Fibroblast of skin of back (primary cell): ENCODE results near the gene NTNG2.

ENCODE experiments used
- DNase-seq: peaks from one replicate; pipeline ENCODE4 v3.0.0-alpha.2; 2013

NTNG2 gene

GRCh38 chr9:132207215-132207614, 45.4 kb downstream of the NTNG2 start:
- no peak for DNase-seq

DNA sequence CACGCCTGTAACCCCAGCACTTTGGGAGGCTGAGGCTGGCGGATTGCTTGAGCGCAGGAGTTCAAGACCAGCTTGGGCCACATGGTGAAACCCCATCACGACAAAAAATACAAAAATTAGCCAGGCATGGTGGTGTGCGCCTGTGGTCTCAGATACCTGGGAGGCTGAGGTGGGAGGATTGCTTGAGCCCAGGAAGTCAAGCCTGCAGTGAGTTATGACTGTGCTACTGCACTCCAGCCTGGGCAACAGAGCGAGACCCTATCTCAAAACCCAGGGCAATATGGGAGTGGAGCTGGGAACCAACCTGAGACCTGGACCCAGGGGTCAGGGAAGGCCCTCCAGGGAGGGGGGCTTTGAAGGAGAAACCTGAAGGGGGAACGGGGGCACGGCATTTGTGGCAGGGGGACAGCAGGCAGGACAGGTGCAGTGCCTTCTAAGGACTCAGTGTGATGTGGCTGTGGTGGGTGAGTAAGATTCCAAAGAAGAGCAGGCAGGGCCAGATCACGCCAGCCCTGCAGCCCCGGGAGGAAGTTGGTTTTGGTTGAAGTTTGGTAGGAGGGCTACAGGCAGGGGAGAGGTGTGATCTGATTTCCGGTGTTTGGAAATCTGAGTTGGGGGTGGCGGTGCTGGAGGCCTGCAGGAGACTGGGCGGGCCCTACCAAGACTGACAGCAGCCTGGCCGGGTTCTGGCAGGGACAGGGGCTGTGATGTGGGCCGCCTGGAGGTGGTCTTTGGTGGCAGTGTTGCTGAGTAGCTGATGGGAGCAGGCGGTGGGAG, 46.2 kb downstream of the NTNG2 start:
- no peak for DNase-seq

GRCh38 chr9:132209228-132209627, 47.4 kb downstream of the NTNG2 start:
- DNase-seq = no peak

DNA sequence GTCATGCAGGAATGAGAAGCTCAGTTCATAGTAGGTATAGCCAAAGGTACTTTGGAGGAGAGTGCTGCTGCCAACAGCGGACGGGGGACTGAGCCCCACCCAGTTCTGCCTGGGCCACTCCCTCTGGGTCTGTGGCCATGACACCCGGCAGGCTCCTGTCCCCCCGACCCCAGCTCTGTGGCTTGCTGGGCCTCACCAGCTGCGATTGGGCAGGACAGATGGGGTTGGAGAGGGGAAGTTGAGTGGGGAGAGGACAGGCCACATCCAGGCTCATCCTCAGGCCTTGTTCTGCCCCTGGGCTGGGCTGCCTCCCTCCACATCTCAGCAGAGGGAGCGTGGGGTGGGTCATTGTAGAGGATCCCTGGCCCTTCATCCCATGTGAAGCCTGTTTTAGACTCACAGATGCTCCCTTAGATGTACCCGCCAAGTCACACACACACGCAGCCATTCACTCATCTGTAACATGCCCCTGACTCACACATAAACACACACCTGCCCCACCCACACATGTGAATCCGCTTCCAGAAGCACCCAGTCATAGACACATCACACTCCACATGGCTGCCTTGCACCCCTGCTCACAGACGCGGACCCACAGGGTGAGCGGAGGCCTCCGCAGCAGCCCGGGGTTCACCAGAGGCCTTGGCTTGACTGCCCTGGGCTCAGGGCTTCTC, 48.8 kb downstream of the NTNG2 start:
- peak; percentile 15 for DNase-seq

- no peak for DNase-seq
These were observed 49.7 kb downstream of the NTNG2 start for GRCh38 chr9:132211570-132211969.

GRCh38 chr9:132214027-132214622, 52.3 kb downstream of the NTNG2 start:
- DNase-seq = peak; percentile 91

DNA sequence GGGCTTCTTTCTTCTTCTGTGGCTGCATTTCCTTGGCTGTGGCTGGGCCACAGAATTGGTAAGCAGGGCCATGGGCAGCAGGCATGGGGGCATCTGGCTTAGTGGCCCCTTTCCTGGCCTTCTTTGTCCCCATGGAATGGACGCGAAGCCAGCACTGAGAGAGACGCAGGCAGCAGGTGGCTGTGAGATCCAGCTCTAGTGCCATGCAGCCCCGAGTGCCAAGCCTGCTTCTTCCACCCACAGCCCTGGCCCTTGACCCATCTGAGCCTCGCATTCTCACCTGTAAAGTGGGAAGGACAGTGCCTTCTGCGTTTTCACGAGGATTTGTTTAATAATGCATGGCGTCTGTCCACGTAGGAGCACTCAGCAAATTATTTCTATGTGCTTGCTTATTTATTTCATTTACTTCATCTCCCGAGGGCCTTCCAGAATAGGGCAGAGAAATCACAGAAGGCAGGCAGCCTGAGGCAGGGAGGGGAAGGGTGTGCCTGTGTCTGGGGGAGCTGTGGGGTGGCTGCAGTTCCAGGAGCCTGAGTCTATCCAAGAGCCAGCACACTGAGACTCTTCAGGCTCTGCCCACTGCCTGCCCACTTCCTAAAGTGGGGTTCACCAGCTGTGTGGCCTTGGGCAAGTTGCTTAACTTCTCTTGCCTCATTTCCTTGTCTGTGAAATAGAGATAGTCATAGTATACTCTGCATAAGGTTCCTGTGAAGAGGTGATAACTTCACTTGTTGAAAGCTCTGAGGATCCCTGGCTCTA, 55.2 kb downstream of the NTNG2 start:
- DNase-seq = no peak

DNA sequence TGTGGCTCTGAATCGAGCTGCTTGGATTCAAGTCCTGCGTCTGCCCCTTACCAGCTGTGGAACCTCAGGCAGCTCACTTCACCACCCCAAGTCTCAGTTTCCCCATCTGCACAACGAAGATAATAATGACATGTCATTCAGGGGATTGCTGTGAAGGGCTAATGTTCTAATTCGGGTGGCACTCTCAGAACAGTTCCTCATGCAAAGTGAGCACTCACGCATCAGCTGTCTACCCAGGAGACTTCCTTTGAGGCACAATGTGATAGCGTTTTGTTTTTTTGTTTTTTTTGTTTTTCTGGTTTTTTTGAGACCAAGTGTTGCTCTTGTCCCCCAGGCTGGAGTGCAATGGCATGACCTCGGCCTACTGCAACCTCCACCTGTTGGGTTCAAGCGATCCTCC, 56.4 kb downstream of the NTNG2 start:
- no peak for DNase-seq

- DNase-seq = no peak
These were observed 60.1 kb downstream of the NTNG2 start for GRCh38 chr9:132221941-132222340.

DNA sequence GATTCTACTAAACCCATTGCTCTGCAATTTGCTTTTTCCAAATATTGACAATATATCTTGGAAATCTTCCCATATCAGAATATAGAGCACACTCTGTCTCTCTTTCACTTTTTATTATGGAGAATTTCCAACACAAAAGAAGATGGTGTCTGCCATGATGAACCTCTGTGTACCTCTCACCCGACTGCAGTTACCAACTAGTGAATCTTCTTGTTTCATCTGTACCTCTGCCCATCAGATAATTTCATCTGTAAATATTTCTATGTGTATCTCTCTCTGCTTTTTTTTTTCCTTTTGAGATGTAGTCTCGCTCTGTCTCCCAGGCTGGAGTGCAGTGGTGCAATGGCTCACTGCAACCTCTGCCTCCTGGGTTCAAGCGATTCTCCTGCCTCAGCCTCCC, 62.8 kb downstream of the NTNG2 start:
- DNase-seq = no peak

DNA sequence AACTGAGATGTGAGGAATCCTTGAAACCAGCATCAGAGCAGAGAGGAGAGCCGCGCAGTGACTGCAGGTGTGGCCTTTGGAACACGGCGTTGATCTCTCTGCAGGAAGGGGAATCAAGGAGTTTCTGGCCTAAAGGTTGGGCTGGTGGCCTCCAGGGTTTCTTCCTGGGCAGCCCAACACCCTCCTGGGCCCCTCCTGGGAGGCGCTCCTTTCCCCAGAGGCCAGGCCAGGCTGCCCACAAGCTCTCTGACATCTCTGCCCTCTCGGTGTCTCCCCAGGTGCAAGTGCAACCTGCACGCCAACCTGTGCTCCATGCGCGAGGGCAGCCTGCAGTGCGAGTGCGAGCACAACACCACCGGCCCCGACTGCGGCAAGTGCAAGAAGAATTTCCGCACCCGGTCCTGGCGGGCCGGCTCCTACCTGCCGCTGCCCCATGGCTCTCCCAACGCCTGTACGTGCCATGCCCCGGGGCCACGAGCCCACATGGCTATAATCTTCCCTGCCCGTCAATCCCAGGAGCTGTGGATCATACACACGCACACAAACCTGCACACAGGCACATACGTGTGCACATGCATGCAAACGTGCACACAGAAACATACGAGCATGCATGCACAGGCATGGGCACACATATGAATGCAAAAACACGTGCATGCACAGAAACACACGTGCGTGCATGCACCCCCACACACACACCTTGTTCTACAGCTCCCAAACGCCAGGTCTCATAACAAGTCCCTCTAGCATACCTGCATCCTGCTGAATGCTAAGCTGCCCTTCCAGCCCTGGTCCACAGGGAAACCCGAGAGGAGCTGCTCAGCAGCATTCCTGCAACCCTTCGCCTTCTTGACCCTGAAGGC, 64.9 kb downstream of the NTNG2 start:
- DNase-seq = no peak

DNA sequence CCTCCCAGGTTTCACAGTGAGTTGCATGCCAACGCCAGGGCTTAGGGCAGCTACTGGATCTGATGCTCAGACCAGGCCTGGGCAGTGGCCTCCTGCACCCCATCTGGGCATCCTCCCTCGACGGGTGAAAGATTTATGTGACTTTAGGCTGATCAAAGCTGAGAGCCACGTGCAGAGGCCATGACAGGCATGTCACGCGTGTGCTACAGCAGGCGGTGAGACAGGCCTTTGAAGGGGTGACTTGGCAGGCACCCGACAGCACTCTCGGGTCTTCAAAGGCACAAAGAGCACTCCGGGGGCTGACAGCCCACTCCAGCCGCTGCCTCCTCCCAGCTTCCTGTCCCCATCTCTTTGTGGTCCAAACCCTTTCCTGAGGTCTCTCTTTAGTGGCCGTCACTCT, 66.2 kb downstream of the NTNG2 start:
- no peak for DNase-seq

- DNase-seq = no peak
These were observed 68.7 kb downstream of the NTNG2 start for GRCh38 chr9:132230605-132231004.

DNA sequence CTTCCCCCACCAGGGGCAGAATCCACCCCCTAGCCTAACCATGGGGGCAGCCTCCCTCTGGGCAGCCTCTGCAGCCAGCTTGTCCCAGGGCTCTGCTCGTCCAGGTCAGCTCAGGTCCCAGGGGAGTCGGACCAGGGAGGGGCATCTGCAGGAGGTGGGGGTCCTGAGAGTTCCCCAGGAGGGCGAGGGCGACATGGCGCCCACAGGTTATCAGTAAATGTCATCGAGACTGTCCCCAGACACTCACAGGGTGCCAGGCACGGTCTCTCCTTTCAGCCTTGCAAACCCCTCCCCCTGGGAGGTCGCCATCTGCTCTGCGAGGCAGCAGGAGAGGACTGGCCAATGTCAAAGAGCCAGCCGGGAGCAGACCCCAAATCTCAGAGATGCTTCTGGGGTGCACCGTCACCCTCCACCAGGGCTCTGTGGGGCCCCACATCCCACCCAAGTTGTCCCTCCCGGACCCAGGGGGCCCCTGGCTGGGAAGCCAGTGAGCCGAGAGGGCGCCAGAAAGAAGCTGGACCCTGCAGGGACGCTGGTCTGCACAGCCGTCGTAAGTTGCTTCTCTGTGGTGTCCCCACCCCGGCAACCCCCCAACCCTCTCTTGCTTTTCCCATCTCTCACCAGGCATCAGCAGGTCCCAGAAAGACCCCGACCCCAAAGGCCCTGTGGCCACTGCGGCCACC, 69.3 kb downstream of the NTNG2 start:
- DNase-seq = no peak

DNA sequence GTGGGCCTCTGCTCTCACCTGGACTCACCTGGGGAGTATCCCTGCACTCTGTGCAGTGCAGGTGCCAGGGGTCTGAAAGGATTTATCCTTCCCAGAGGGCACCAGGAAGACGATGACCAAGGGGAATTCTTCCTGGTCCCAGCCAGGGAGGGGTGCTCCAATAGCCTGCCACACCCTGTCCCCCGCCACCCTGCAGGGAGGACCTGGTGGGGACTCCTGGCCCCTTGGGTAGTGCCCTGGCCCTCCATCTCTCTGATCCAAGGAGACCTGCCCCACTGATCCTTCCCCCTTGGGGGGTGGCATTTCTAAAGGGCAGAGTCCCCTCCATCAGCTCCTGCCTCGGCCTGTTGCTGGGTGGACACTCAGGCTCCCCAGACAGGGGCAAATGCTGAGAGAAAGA, 70.7 kb downstream of the NTNG2 start:
- no peak for DNase-seq

DNA sequence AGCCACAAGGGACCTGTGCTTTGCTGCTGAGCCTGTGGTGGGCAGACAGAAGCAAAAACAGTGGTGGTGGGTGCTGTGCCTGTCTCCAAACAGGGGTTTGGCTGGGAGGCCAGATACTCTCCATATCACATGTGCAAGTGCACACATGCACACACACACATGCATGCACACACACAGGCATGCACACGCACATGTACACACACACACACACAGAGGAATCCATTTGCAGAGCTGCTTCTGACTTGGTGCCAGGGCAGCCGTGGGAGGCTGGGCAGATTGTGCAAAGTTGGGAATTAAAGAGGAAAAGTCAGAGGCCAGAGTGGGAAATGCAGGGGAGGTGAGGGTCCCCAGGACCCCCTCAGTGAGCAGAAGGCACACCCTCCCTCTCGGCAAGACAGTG, 71.3 kb downstream of the NTNG2 start:
- DNase-seq = no peak

- no peak for DNase-seq
These were observed 72.7 kb downstream of the NTNG2 start for GRCh38 chr9:132234535-132234934.

GRCh38 chr9:132235125-132235524, 73.3 kb downstream of the NTNG2 start:
- no peak for DNase-seq

- peak; percentile 56 for DNase-seq
These were observed 74.2 kb downstream of the NTNG2 start for GRCh38 chr9:132235894-132236661.

- DNase-seq = no peak
These were observed 74.9 kb downstream of the NTNG2 start for GRCh38 chr9:132236662-132237311.
